GM12892 (cell line): Measurements from ENCODE around the gene ASPSCR1.
A peak's percentile ranks its signal among the peaks of the same experiment; 100 is the strongest.

Source experiments
- DNase-seq: peaks from one replicate; pipeline ENCODE4 v3.0.0; 2011; ENCODE audit not compliant: insufficient read length
- FAIRE-seq: peaks from 2 replicates; lab custom pipeline; 2011; peaks lifted over from hg19 to GRCh38; lab: Jason Lieb, UNC
- POLR2A ChIP-seq: IDR thresholded peaks from 2 replicates; pipeline ENCODE4 v1.6.1; 2011; ENCODE audit warnings: low read depth, low read length, control low read depth
- POLR2AphosphoS5 ChIP-seq: IDR thresholded peaks from 2 replicates; pipeline ENCODE4 v1.6.1; 2011; ENCODE audit warnings: low read depth, low read length, control low read depth
- TAF1 ChIP-seq: IDR thresholded peaks from 2 replicates; pipeline ENCODE4 v1.6.1; 2011; ENCODE audit warnings: low read depth, mild to moderate bottlenecking, control low read depth, low read length, borderline replicate concordance

Gene ASPSCR1

DNA sequence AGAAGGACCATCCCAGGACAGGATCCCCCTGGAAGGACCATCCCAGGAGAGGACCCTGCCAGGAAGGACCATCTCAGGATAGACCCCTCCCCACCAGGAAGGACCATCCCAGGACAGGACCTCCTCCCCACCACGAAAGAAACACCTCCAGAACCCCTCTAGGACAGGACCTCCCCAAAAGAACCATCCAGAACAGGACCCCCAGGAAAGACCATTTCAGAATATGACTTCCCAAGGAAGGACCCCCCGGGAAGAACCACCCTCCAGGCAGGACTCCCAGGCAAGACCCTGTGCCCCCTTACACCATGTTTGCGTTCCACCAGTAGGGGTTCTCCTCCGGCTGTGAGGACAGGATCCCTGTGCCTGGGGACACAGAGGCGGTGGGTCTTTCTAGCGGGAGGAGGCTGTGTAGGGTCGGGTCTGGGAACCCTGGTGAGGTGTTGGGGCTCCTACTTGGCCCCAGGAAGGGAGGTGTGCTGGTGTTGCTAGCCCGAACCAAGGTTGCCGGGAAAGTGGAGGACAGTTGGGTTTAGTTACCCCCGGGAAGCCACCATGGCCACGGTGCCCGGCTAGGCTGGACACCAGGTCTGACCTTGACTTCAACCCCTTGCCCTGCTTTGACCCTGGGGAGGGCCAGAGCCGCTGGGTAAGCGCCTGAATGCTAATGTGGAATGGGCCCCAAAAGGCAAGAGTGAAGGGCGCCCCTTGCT lies 18.6 kb upstream of the ASPSCR1 start:
- FAIRE-seq (no peak), DNase-seq (no peak)
- TF ChIP-seq TAF1 (no peak), POLR2A (no peak), POLR2AphosphoS5 (no peak)

DNA sequence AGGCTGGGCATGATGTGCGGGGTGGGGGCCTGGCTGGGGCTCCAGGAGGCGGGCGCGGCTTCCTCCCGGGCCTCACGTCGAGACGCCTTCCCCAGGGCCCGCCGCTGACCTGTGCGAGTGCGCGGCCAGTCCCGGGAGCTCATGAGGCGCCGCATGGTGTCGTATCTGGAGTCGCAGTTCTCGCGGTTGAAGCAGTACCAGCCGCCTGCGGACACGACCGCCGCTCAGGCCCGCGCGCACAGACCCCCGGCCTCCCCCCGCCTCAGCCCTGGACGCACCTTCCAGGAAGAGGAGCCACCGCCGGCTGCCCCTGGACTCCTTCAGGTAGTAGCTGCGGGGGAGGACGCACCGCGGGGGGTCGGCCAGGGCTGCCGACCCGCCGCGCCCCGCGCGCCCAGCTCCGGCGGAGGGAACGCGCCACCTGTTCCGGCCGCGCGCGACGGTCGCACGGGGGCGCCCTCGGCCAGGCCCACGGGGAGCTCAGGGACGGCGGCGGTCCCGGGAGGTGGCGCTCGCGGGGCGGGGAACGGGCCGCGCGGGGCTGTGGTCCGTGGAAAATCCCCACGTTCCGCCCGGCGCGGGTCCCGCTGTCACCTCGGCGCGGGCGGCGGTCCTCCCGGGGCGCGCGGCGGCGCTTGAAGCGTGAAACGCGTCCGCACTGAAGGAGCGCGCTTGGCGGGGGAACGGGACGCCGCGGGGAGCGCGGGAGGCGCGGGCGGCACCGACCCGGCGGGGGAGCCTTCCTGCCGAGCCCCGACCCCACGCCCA lies 17.9 kb upstream of the ASPSCR1 start:
- DNase-seq (peak; percentile 83), FAIRE-seq (peak; percentile 83)
- TF ChIP-seq TAF1 (no peak), POLR2AphosphoS5 (no peak), POLR2A (no peak)

DNA sequence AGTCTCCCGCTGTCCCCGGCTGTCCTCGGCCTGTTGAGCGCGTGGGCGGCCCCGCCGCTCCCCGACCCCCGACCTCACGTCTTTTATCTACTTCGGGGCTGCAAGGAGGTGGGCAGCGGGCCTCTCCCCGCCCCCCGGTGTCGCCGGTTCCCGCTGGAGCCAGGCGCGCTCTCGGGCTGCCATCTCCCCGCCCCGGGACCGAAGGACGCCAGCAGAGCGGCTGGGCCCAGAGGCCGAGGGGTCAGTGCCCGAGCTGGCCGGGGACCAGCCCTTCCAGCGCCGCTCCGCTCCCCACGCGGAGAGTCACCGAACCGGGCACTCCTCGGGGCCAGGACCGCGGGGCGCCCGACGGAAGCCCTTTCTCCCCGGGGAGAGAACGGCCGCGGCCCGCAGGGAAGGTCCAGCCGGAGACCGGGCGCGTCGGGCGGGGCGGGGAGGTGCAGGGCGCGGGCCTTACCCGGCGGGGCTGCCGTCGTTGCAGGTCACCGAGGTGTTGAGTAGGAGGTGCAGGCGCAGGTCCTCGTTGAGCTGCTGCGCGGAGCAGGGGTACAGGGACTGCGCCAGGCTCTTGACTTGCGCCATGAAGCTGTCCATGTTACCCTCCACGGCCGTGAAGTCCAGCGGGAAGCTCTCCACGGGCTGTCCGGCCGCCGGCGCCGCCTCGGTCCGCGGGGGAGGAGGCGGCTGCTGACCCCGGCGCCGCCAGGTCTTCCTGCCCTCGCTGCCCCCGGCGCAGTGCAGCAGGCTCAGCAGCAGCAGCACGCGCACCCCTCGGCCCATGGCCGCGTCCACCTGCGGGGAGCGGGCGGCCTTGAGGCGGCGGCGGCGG lies 17.1 kb upstream of the ASPSCR1 start:
- TF ChIP-seq POLR2A (no peak), POLR2AphosphoS5 (no peak), TAF1 (no peak)
- FAIRE-seq = no peak
- DNase-seq = no peak

DNA sequence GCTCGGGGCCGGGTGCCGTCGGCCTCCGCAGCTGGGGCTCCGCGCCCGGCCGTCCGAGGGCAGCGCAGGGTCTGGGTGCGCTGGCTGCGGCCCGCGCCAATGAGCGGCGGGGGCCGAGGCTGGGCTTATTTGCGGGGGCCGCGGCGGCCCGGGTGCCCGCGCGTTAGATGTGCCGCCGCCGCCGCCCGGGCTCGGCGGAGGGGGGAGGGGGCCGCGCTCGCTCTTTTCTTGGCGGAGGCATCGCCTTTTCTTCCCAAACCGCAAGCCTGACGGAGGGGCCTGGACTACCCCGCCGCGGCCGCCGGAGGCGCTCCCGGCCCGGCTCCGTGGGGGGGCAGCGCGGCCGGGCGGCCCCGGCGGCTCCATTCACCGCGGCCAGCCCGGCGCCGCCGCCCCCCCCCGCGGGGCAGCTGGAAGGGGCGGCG lies 16.3 kb upstream of the ASPSCR1 start, which contains the start of gene NOTUM:
NOTUM (minus strand) TSS at position 101 of the 425 bp plus-strand sequence. CDS start 278 bp downstream, outside the sequence.
- DNase-seq (no peak), FAIRE-seq (no peak)

DNA sequence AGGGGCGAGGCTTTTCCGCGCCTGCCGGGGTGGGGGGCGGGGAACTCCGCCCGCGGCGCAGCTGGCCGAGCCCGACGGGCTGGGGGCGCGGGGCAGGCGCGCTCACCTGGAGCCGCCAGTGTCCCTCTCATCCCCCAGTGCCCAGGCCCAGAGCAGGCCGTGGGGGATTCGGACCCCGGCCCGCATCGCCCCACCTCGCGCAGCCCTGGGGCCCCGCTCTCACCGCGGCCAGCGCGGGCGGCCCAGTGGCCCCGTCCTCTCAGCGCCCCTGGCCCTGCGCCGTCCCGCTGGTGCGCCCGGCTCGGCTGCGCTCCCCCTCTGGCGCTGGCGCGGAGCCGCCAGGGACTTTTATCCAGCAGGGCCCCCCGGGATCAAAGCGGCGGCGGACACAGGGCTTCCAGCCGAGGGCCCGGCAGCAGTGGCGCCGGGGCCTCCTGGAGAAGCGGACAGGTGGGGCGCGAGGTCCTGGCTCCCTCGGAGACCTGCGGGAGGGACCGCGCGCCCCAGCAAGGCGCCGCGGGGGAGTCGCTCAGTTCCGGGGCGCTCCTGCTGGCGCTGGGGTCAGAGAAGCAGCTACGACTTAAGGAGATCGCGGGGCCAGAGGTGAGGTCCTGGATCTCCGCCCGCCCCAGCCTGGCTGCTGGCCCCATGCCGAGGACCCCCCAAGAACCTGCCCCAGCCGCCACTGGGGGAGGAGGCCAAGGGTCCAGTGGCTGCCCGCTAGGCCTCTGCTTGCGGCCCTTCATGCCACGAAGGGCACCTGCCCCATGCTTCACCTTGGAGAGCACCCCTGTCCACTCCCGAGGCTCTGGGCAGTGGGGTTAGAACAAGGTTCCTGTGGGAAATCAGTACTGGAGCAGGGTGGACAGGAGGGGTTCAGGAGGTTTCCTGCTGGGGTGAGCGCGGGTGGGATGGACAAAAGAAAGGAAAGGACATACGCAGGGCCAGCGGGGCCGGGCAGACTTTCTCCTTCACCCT lies 15.6 kb upstream of the ASPSCR1 start:
- no peak for FAIRE-seq
- DNase-seq = no peak
- no peak for TF ChIP-seq TAF1
- TF ChIP-seq POLR2A = no peak
- no peak for TF ChIP-seq POLR2AphosphoS5

More for the DNA sequence above, 16.3 kb upstream of the ASPSCR1 start, which contains the start of gene NOTUM:
- TF ChIP-seq POLR2A = no peak
- no peak for TF ChIP-seq POLR2AphosphoS5

DNA sequence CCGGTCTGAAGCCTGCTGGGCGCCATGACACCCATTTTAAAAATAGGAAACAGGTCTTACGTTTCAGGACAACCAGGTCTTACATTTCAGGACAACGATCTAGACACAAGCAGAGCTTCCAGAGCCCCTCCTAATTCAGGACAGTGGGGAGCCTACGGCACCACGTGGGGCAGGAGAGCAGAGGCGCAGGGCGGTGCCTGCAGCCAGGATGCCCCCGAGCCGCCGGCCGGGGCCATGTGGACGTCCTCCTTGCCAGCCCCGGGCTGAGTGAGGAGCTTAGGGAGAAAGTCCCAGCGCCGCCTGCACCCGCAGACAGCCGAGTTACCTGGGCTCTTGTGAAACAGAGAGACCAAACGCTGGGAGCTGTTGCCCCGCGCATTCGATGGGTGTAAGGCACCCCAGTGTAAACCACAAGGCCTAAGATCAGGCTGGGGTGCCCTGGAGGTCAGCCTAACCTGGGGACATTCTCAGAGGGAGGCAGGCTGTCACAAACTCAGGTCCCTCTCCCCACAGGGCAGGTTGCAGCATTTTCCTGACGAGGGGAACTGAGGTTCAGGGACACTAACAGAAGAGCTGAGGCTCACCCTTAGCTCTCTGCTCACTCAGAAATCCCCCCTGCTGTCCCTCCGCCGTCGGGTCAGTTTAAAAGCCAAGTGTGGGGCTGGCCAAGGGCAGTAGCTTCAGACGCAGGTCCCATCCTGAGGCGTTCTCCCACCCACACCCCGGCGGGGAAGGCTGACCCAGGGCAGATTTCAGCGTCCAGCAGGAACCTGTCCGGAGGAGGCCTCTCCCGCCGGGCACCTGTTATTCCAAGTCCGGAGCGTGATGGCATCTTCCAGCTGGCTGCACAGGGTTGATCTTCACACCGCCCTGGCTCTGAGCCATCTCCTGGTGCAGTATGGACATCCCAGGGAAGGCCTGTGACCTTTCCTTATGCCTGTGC lies 14.7 kb upstream of the ASPSCR1 start:
- TF ChIP-seq POLR2A (no peak), TAF1 (no peak), POLR2AphosphoS5 (no peak)
- DNase-seq = no peak
- no peak for FAIRE-seq

DNA sequence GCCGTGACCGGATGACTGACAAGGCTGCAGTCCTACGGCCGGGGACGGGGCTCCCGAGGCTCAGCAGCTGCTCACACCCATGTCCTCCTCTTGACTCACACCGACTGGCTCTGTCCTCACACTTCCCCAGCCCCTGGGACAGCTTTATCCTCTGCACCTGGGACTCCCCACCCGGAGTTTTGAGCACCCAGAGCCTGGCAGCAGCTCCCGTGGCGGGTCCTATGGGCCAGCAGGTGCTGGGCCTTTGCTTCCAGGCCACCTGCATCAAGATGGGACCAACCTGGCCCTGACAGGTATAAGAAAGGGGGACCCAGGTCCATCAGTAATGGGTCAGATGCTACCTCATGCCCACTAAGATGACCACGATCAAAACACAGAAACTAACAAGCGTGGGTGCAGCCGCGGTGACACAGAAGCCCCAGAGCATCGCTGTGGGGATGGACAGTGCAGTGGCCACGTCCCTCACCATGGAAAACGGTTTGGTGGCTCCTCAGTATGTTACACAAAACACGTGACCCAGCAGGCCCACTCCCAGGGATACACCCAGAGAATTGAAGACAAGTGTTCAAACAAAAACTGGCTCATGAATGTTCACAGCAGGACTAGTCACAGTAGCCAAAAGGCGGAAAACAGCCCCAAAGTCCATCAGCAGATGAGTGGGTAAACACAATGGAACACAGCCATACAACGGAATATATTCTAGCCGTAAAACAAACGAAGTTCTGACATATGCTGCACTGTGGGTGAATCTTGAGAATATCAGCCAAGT lies 13.2 kb upstream of the ASPSCR1 start:
- TF ChIP-seq TAF1 = no peak
- no peak for TF ChIP-seq POLR2AphosphoS5
- no peak for TF ChIP-seq POLR2A
- DNase-seq (no peak), FAIRE-seq (no peak)

DNA sequence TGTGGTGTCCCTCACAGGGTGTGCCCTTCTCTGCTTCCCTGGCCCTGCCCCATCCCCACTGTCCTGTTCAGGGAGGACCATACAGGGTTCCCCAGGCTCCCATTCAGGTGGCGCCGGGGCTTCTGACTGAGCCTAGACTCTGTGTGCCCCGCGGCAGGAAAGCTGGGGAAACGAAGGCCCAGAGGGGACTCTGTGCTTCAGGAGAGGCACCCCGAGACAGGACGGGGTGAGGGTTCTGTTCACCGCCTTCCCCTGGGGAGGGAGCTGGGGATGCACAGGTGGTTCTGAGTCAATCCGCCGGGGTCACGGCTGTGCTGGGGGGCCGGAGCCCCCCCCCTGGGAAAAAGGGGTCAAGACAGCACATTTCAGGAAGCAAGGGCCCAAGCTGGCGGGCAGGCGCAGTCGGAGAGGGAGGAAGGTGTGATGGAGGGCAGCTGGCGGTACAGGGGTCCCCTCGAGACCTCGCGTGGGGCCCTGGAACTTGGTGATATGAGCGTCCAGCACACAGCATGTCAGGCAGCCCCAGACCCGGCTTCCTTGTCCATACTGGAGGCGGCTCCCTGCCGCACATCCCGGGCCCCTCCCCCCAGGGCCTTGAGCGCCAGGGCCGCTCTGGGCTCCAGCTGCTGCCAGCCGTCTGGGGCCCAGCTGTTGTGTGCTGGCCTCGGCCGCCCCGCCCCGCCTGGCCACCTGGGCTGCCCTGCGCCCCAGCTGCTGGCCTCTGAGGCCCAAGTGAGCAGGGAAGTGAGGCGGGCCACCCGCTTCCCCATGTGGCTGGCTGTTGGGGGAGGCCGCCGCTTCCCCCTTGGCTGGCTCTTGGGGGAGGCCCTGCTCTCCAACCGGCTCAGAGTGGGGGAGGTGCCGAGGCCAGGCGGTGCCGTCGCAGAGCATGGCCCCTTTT lies 10.8 kb upstream of the ASPSCR1 start:
- no peak for FAIRE-seq

More for the DNA sequence above, 10.8 kb upstream of the ASPSCR1 start:
- TF ChIP-seq TAF1 = no peak
- TF ChIP-seq POLR2AphosphoS5 = no peak
- TF ChIP-seq POLR2A = no peak
- no peak for DNase-seq
